HPDE6-E6E7 (cell line): ENCODE measurements around the gene TTF2.

ENCODE experiments used
- DNase-seq: peaks from one replicate; pipeline ENCODE4 v3.0.0; 2011; ENCODE audit warnings: missing footprints; ENCODE audit errors: extremely low spot score

TTF2 gene

GRCh38 chr1:117059678-117060440 lies at the start of gene TTF2:
Gene TTF2, plus strand, starts transcription at chr1:117060326. Its CDS starts 21 bp downstream, at chr1:117060347.
- peak; percentile 99 for DNase-seq

GRCh38 chr1:117011334-117011733 lies 48.8 kb upstream of the TTF2 start:
- DNase-seq, result no peak

GRCh38 chr1:117013309-117013858 lies 46.7 kb upstream of the TTF2 start:
- DNase-seq, result no peak

GRCh38 chr1:117014209-117014608 lies 45.9 kb upstream of the TTF2 start:
- DNase-seq, result peak; percentile 44

GRCh38 chr1:117015724-117016123 lies 44.4 kb upstream of the TTF2 start:
- no peak for DNase-seq

- DNase-seq, result no peak
Measured at GRCh38 chr1:117017062-117017461, 43.1 kb upstream of the TTF2 start.

- no peak for DNase-seq
Measured at GRCh38 chr1:117017648-117018047, 42.5 kb upstream of the TTF2 start.

- DNase-seq, result no peak
Measured at GRCh38 chr1:117020526-117021156, 39.5 kb upstream of the TTF2 start.

- DNase-seq, result no peak
Measured at GRCh38 chr1:117022114-117022513, 38.0 kb upstream of the TTF2 start.

GRCh38 chr1:117025568-117025967 lies 34.6 kb upstream of the TTF2 start:
- DNase-seq, result no peak

- no peak for DNase-seq
Measured at GRCh38 chr1:117026361-117026760, 33.8 kb upstream of the TTF2 start.

- DNase-seq, result no peak
Measured at GRCh38 chr1:117029685-117030084, 30.4 kb upstream of the TTF2 start.

GRCh38 chr1:117030271-117030877 lies 29.8 kb upstream of the TTF2 start:
- no peak for DNase-seq

GRCh38 chr1:117032266-117032665 lies 27.9 kb upstream of the TTF2 start:
- DNase-seq, result no peak

- DNase-seq, result no peak
Measured at GRCh38 chr1:117032681-117033539, 27.2 kb upstream of the TTF2 start.

GRCh38 chr1:117033772-117034171 lies 26.4 kb upstream of the TTF2 start:
- DNase-seq, result no peak

- no peak for DNase-seq
Measured at GRCh38 chr1:117034791-117035290, 25.3 kb upstream of the TTF2 start.

GRCh38 chr1:117036018-117036461 lies 24.1 kb upstream of the TTF2 start:
- no peak for DNase-seq

GRCh38 chr1:117037802-117038201 lies 22.3 kb upstream of the TTF2 start:
- DNase-seq, result no peak

- DNase-seq, result no peak
Measured at GRCh38 chr1:117038236-117038635, 21.9 kb upstream of the TTF2 start.

GRCh38 chr1:117044217-117044616 lies 15.9 kb upstream of the TTF2 start:
- DNase-seq, result no peak
